ENCODE measurements around the gene CDH24. TPM values are rescaled to one million over a fixed set of nuclear protein-coding genes. Genes with fewer than 3 reads are reported as not detected.

The CDH24 gene
- polyA plus RNA-seq, 1 experiment: 14.8 TPM

- POLR2A ChIA-PET: no interaction called here
- Histone ChIP-seq H3K36me3 (ENCODE audit: control insufficient read depth, insufficient read depth, low read length) (peaks cover 10% of the 10 kb centered on the region), H3K27me3 (ENCODE audit: control insufficient read depth, insufficient read depth, low read length) (no peaks in the 10 kb centered on the region), H3K4me3 (ENCODE audit: low read depth, low read length) (no peak overlapping the region)
- DNase-seq (ENCODE audit: low read depth): no peak
- peak; percentile 30; the same call in 1 of the 2 replicates for TF ChIP-seq CTCF (IDR thresholded peaks at IDR 0.05; ENCODE audit: insufficient read depth, low read depth, low read length)
- CTCF ChIA-PET: interaction anchor here (0.6 to 19.2 kb wide), 9 partner anchors 11 to 124 kb away, joined by 3 to 539 read pairs (median 13); partner anchors contain the start of genes AJUBA and PRMT5
Measured at GRCh38 chr14:23054000-23054811, 3.1 kb downstream of the CDH24 start.

GRCh38 chr14:23053426-23053825 is 3.9 kb downstream of the CDH24 start:
- TF ChIP-seq CTCF (IDR thresholded peaks at IDR 0.05; ENCODE audit: insufficient read depth, low read depth, low read length): no peak
- no peaks in the 10 kb centered on the region for H3K27me3 ChIP-seq (ENCODE audit: control insufficient read depth, insufficient read depth, low read length)
- CTCF ChIA-PET: interaction anchor here (0.7 to 19.2 kb wide), 5 partner anchors 14 to 136 kb away, joined by 3 to 539 read pairs (median 57); partner anchors contain the start of gene AJUBA
- H3K36me3 ChIP-seq (ENCODE audit: control insufficient read depth, insufficient read depth, low read length): peaks cover 3% of the 10 kb centered on the region; the same call in 1 of the 2 replicates
- no peak overlapping the region for H3K4me3 ChIP-seq (ENCODE audit: low read depth, low read length)
- POLR2A ChIA-PET: no interaction called here
- DNase-seq (ENCODE audit: low read depth): no peak

- H3K36me3 ChIP-seq (ENCODE audit: control insufficient read depth, insufficient read depth, low read length): peaks cover 3% of the 10 kb centered on the region; the same call in 1 of the 2 replicates
- CTCF ChIA-PET: interaction anchor here (2.2 to 19.2 kb wide), 2 partner anchors 14 to 63 kb away, joined by 5 to 539 read pairs; partner anchors contain the start of gene AJUBA
- no peak overlapping the region for H3K4me3 ChIP-seq (ENCODE audit: low read depth, low read length)
- TF ChIP-seq CTCF (IDR thresholded peaks at IDR 0.05; ENCODE audit: insufficient read depth, low read depth, low read length): no peak
- DNase-seq (ENCODE audit: low read depth): no peak
- POLR2A ChIA-PET: no interaction called here
- H3K27me3 ChIP-seq (ENCODE audit: control insufficient read depth, insufficient read depth, low read length): no peaks in the 10 kb centered on the region
Measured at GRCh38 chr14:23052671-23053070, 4.6 kb downstream of the CDH24 start.

- ChIA-PET POLR2A (no interaction called here), CTCF (interaction anchor here (1.1 to 19.2 kb wide), 3 partner anchors 15 to 96 kb away, joined by 3 to 539 read pairs (median 3); partner anchors contain the start of genes AJUBA and HAUS4)
- Histone ChIP-seq H3K36me3 (ENCODE audit: control insufficient read depth, insufficient read depth, low read length) (peaks cover 3% of the 10 kb centered on the region; the same call in 1 of the 2 replicates), H3K27me3 (ENCODE audit: control insufficient read depth, insufficient read depth, low read length) (no peaks in the 10 kb centered on the region), H3K4me3 (ENCODE audit: low read depth, low read length) (no peak overlapping the region)
- peak; percentile 36; the same call in 1 of the 2 replicates for TF ChIP-seq CTCF (IDR thresholded peaks at IDR 0.05; ENCODE audit: insufficient read depth, low read depth, low read length)
- no peak for DNase-seq (ENCODE audit: low read depth)
Measured at GRCh38 chr14:23052182-23052623, 5.1 kb downstream of the CDH24 start.

All from BJ (cell line).